K562 (cell line): ENCODE results near the gene NAV2. TPM values are rescaled to one million over a fixed set of nuclear protein-coding genes. Genes with fewer than 3 reads are reported as not detected.
A peak's percentile ranks its signal among the peaks of the same experiment; 100 is the strongest.

ENCODE experiments used
- CEBPB ChIP-seq: fragments of 450-650 bp; IDR thresholded peaks from 2 replicates; pipeline ENCODE4 v1.6.1; 2016; ENCODE audit warnings: missing genetic modification characterization, missing compliant biosample characterization
- CTCF ChIP-seq, 3 experiments: IDR thresholded peaks in 2 of 3; conservative IDR thresholded peaks in 1 of 3; 2 replicates each; pipeline ENCODE4 v1.5.1; 2011 to 2012; ENCODE audit warnings: low read length in 3 of 3, mild to moderate bottlenecking in 3 of 3, control low read depth in 2 of 3, improper control_type of control experiment in 1 of 3, inconsistent platforms in 1 of 3, low read depth in 1 of 3, mixed read lengths in 1 of 3, moderate library complexity in 1 of 3; ENCODE audit not compliant: insufficient read depth in 2 of 3
- HES1 ChIP-seq: fragments of 450-650 bp; IDR thresholded peaks from 2 replicates; pipeline ENCODE4 v1.6.1; 2016; ENCODE audit warnings: low read depth, mild to moderate bottlenecking, moderate library complexity
- REST ChIP-seq, 2 experiments: fragments of 450-650 bp; formaldehyde crosslinking in 1 of 2; IDR thresholded peaks; 2 replicates each; pipeline versions ENCODE4 v1.4.0 to v1.6.1; 2014 to 2020; ENCODE audit warnings: mild to moderate bottlenecking in 2 of 2, borderline replicate concordance in 1 of 2, low read depth in 1 of 2
- polyA plus RNA-seq, 8 experiments: library from polyadenylated mRNA; depleted of rRNA in 4 of 8; stranded (reverse) in 5 of 8; unstranded in 3 of 8; fragments of >200 nt; fragmentation: Nextera tagmentation in 2 of 8; fragmentation: Illumina TruSeq in 1 of 8; extraction: Ambion mirVana in 2 of 8; extraction: Trizol in 1 of 8; gene quantifications; 2 replicates each; pipeline versions ENCODE4 v1.2.1 to v1.2.3, GENCODE V29; 2011 to 2014; ENCODE audit warnings: inconsistent platforms in 1 of 8, missing spikeins in 1 of 8
- total RNA-seq, 7 experiments: library from RNA; depleted of rRNA in 6 of 7; stranded (reverse); fragments of >200 nt in 6 of 7; fragmentation: Illumina TruSeq in 2 of 7; extraction: Trizol in 2 of 7; gene quantifications; 2 replicates each; pipeline versions ENCODE4 v1.2.1 to v1.2.3, GENCODE V29; 2011 to 2021; ENCODE audit warnings: low replicate concordance in 1 of 7

The NAV2 gene
- total and polyA plus RNA-seq, 9 of the 15 experiments (the other 6 are each of a cell fraction or from before 2014, with no cell fraction given): 0.03 to 0.35 (median 0.05) TPM

GRCh38 chr11:19951558-19952115 is 239.0 kb downstream of the NAV2 start (continued):
- TF ChIP-seq REST (IDR thresholded peaks at IDR 0.05; ENCODE audit: borderline replicate concordance) (peak; percentile 92), REST (CRISPR knock-in tag; IDR thresholded peaks at IDR 0.05; ENCODE audit: low read depth) (no peak), HES1 (no peak), CEBPB (tag) (no peak), CTCF (IDR thresholded peaks at IDR 0.05 in 2 of 3, conservative IDR thresholded peaks at IDR 0.05 in 1 of 3; ENCODE audit: insufficient read depth in 2 of 3, low read depth in 1 of 3, low read length in 3 of 3) (peak; percentile 52 to 79 (median 56))
